ENCODE results near the gene BARHL2.

Gene BARHL2

GRCh38 chr1:90710579-90711536, 6.2 kb downstream of the BARHL2 start:
- H3K4me3 ChIP-seq (replicated peaks; ENCODE audit: insufficient read depth, low read length): no peak overlapping the region
- peaks cover 78% of the 10 kb centered on the region for H3K27me3 ChIP-seq (ENCODE audit: insufficient read depth, poor library complexity, severe bottlenecking)
- TF ChIP-seq SPI1 (IDR thresholded peaks at IDR 0.05; ENCODE audit: borderline replicate concordance, low read depth) (no peak), GABPA (IDR thresholded peaks at IDR 0.05; ENCODE audit: low read depth) (no peak), REST (IDR thresholded peaks at IDR 0.05; ENCODE audit: insufficient replicate concordance, low read depth) (no peak), POLR2AphosphoS5 (IDR thresholded peaks at IDR 0.05; ENCODE audit: low read depth) (no peak), CTCF (IDR thresholded peaks at IDR 0.05; ENCODE audit: insufficient read depth, low read length) (no peak)
- no peak overlapping the region for H3K27ac ChIP-seq (replicated peaks)
- no peak for DNase-seq (ENCODE audit: low read depth in 1 of 2, low spot score in 1 of 2)

- no peak for TF ChIP-seq REST (IDR thresholded peaks at IDR 0.05; ENCODE audit: insufficient replicate concordance, low read depth)
- TF ChIP-seq POLR2AphosphoS5 (IDR thresholded peaks at IDR 0.05; ENCODE audit: low read depth): no peak
- no peak for TF ChIP-seq CTCF (IDR thresholded peaks at IDR 0.05; ENCODE audit: insufficient read depth, low read length)
- TF ChIP-seq SPI1 (IDR thresholded peaks at IDR 0.05; ENCODE audit: borderline replicate concordance, low read depth): no peak
- no peak for TF ChIP-seq GABPA (IDR thresholded peaks at IDR 0.05; ENCODE audit: low read depth)
- Histone ChIP-seq H3K27me3 (ENCODE audit: insufficient read depth, poor library complexity, severe bottlenecking) (peaks cover 76% of the 10 kb centered on the region), H3K27ac (replicated peaks) (no peak overlapping the region), H3K4me3 (replicated peaks; ENCODE audit: insufficient read depth, low read length) (no peak overlapping the region)
- DNase-seq (ENCODE audit: low read depth in 1 of 2, low spot score in 1 of 2): no peak
Observed at GRCh38 chr1:90709535-90709934, 7.6 kb downstream of the BARHL2 start.

- Histone ChIP-seq H3K4me3 (replicated peaks; ENCODE audit: insufficient read depth, low read length) (no peak overlapping the region), H3K27ac (replicated peaks) (no peak overlapping the region), H3K27me3 (ENCODE audit: insufficient read depth, poor library complexity, severe bottlenecking) (peaks cover 72% of the 10 kb centered on the region)
- no peak for TF ChIP-seq SPI1 (IDR thresholded peaks at IDR 0.05; ENCODE audit: borderline replicate concordance, low read depth)
- no peak for TF ChIP-seq CTCF (IDR thresholded peaks at IDR 0.05; ENCODE audit: insufficient read depth, low read length)
- no peak for TF ChIP-seq POLR2AphosphoS5 (IDR thresholded peaks at IDR 0.05; ENCODE audit: low read depth)
- TF ChIP-seq GABPA (IDR thresholded peaks at IDR 0.05; ENCODE audit: low read depth): no peak
- no peak for TF ChIP-seq REST (IDR thresholded peaks at IDR 0.05; ENCODE audit: insufficient replicate concordance, low read depth)
- DNase-seq (ENCODE audit: low read depth in 1 of 2, low spot score in 1 of 2): no peak
Observed at GRCh38 chr1:90708826-90709225, 8.3 kb downstream of the BARHL2 start.
